NAMALWA (cell line): ENCODE results near the gene FAM72A.
"Not testable (repeated sequence)": the region's sequence is repeated elsewhere in the genome, so short reads cannot be mapped to it uniquely, and the experiment has no call there.

Experiments
- DNase-seq: peaks from one replicate; pipeline ENCODE4 v3.0.0-alpha.2; 2015; ENCODE audit warnings: low spot score

Gene FAM72A

GRCh38 chr1:206202789-206203363 lies at the start of gene FAM72A:
Gene FAM72A (minus strand): TSS chr1:206202839. CDS start chr1:206202025, 814 bp downstream.
- peak; percentile 100 for DNase-seq

GRCh38 chr1:206250953-206251681 lies 48.5 kb upstream of the FAM72A start:
- DNase-seq: not testable (repeated sequence)

GRCh38 chr1:206246129-206246886 lies 43.7 kb upstream of the FAM72A start:
- not testable (repeated sequence) for DNase-seq

GRCh38 chr1:206245479-206245878 lies 42.8 kb upstream of the FAM72A start:
- DNase-seq: not testable (repeated sequence)

GRCh38 chr1:206243335-206243734 lies 40.7 kb upstream of the FAM72A start:
- DNase-seq: peak; percentile 58

GRCh38 chr1:206240288-206240687 lies 37.6 kb upstream of the FAM72A start:
- DNase-seq: peak; percentile 5

- DNase-seq: not testable (repeated sequence)
These were observed 32.6 kb upstream of the FAM72A start for GRCh38 chr1:206235190-206235589.

GRCh38 chr1:206234189-206234916 lies 31.7 kb upstream of the FAM72A start:
- DNase-seq: not testable (repeated sequence)

- not testable (repeated sequence) for DNase-seq
These were observed 30.5 kb upstream of the FAM72A start for GRCh38 chr1:206232970-206233645.

- not testable (repeated sequence) for DNase-seq
These were observed 29.4 kb upstream of the FAM72A start for GRCh38 chr1:206231989-206232388.

- DNase-seq: not testable (repeated sequence)
These were observed 26.6 kb upstream of the FAM72A start for GRCh38 chr1:206229286-206229685.

- not testable (repeated sequence) for DNase-seq
These were observed 24.2 kb upstream of the FAM72A start for GRCh38 chr1:206226886-206227285.

- not testable (repeated sequence) for DNase-seq
These were observed 22.7 kb upstream of the FAM72A start for GRCh38 chr1:206225386-206225785.

- not testable (repeated sequence) for DNase-seq
These were observed 21.6 kb upstream of the FAM72A start for GRCh38 chr1:206224190-206224776.

- DNase-seq: not testable (repeated sequence)
These were observed 18.9 kb upstream of the FAM72A start for GRCh38 chr1:206221585-206221984.

GRCh38 chr1:206220332-206221000 lies 17.8 kb upstream of the FAM72A start:
- DNase-seq: not testable (repeated sequence)

- not testable (repeated sequence) for DNase-seq
These were observed 17.1 kb upstream of the FAM72A start for GRCh38 chr1:206219514-206220331.

- not testable (repeated sequence) for DNase-seq
These were observed 16.1 kb upstream of the FAM72A start for GRCh38 chr1:206218765-206219164.

- DNase-seq: not testable (repeated sequence)
These were observed 15.6 kb upstream of the FAM72A start for GRCh38 chr1:206218285-206218684.
